IMR-90 (cell line): ENCODE data around the gene KLF2. TPM values are rescaled to one million over a fixed set of nuclear protein-coding genes. Genes with fewer than 3 reads are reported as not detected.

Source experiments
- ATAC-seq: fragments of 200-7000 bp; cut with Tn5 transposase; 2 replicates; pipeline ENCODE4 v1.9.1; 2020; ENCODE audit warnings: low read depth, mild to moderate bottlenecking, moderate library complexity
- BruUV-seq: library from RNA; stranded (reverse); fragments of 400-500 nt; replicated peaks from 2 replicates; lab custom pipeline; 2021; lab: Mats Ljungman, UMichigan
- CTCF ChIA-PET: fragments of 300-600 bp; formaldehyde crosslinking; extraction: SDS; loops from one replicate; lab custom pipeline; 2021; ENCODE audit warnings: antibody characterized with exemption; lab: Yijun Ruan, JAX
- POLR2A ChIA-PET: fragments of 300-600 bp; sonication (Branson Sonifier 250); formaldehyde crosslinking; loops from one replicate; lab custom pipeline; 2022; ENCODE audit warnings: antibody characterized with exemption; ENCODE audit not compliant: unreplicated experiment; lab: Charles Lee
- DNase-seq: peaks from one replicate; pipeline ENCODE4 v3.0.0; 2013
- H2AFZ ChIP-seq: replicated peaks from 2 replicates; pipeline ENCODE3; 2013; ENCODE audit warnings: low read length, mild to moderate bottlenecking; ENCODE audit not compliant: poor library complexity
- H2AK5ac ChIP-seq: 2 replicates; pipeline ENCODE4 v1.6.1; 2013; ENCODE audit warnings: low read depth, low read length, inconsistent platforms
- H2AK9ac ChIP-seq: replicated peaks from 2 replicates; pipeline ENCODE3; 2013; ENCODE audit warnings: mild to moderate bottlenecking, low read depth, low read length, moderate library complexity; ENCODE audit not compliant: poor library complexity
- H2BK120ac ChIP-seq: 2 replicates; pipeline ENCODE4 v1.6.1; 2013; ENCODE audit warnings: low read depth, low read length, inconsistent platforms
- H2BK15ac ChIP-seq: 3 replicates; pipeline ENCODE4 v1.6.1; 2013; ENCODE audit warnings: low read depth, low read length, inconsistent platforms
- H2BK20ac ChIP-seq: 2 replicates; pipeline ENCODE4 v1.6.1; 2013; ENCODE audit warnings: low read depth, mild to moderate bottlenecking, inconsistent platforms, low read length, moderate library complexity
- H2BK5ac ChIP-seq: 2 replicates; pipeline ENCODE4 v1.6.1; 2013; ENCODE audit warnings: mild to moderate bottlenecking, low read depth, low read length, inconsistent platforms; ENCODE audit not compliant: poor library complexity, severe bottlenecking
- H3K14ac ChIP-seq: replicated peaks from 2 replicates; pipeline ENCODE4 v1.6.1; 2013; ENCODE audit warnings: low read depth, low read length, inconsistent platforms
- H3K18ac ChIP-seq: 2 replicates; pipeline ENCODE4 v1.6.1; 2013; ENCODE audit warnings: low read depth, low read length, control low read depth
- H3K23ac ChIP-seq: 2 replicates; pipeline ENCODE4 v1.6.1; 2013; ENCODE audit warnings: low read depth, low read length, inconsistent platforms
- H3K27ac ChIP-seq: 2 replicates; pipeline ENCODE4 v1.5.1; 2013; ENCODE audit warnings: mild to moderate bottlenecking, control low read depth, low read length; ENCODE audit not compliant: insufficient read depth
- H3K27me3 ChIP-seq: 2 replicates; pipeline ENCODE4 v1.6.1; 2013; ENCODE audit warnings: low read length; ENCODE audit not compliant: control insufficient read depth, insufficient read depth
- H3K36me3 ChIP-seq: 2 replicates; pipeline ENCODE4 v1.6.1; 2013; ENCODE audit warnings: low read length, mixed read lengths; ENCODE audit not compliant: control insufficient read depth, insufficient read depth
- H3K4ac ChIP-seq: 2 replicates; pipeline ENCODE4 v1.6.1; 2013; ENCODE audit warnings: low read depth, low read length, inconsistent platforms
- H3K4me1 ChIP-seq: 2 replicates; pipeline ENCODE4 v1.6.1; 2013; ENCODE audit warnings: low read length, mixed read lengths; ENCODE audit not compliant: control insufficient read depth, insufficient read depth
- H3K4me2 ChIP-seq: 2 replicates; pipeline ENCODE4 v1.6.1; 2013; ENCODE audit warnings: low read depth, mild to moderate bottlenecking, control low read depth, low read length, moderate library complexity
- H3K4me3 ChIP-seq: 2 replicates; pipeline ENCODE4 v1.5.1; 2013; ENCODE audit warnings: low read depth, mild to moderate bottlenecking, control low read depth, low read length, moderate library complexity; ENCODE audit not compliant: insufficient read depth
- H3K56ac ChIP-seq: 2 replicates; pipeline ENCODE4 v1.6.1; 2013; ENCODE audit warnings: low read length, inconsistent platforms; ENCODE audit not compliant: insufficient read depth; ENCODE audit errors: extremely low read depth
- H3K79me1 ChIP-seq, 2 experiments: 2 replicates each; pipeline ENCODE4 v1.6.1; 2013; ENCODE audit warnings: low read length in 2 of 2, inconsistent platforms in 1 of 2, low read depth in 1 of 2
- H3K9ac ChIP-seq: 2 replicates; pipeline ENCODE4 v1.6.1; 2013; ENCODE audit warnings: low read depth, low read length, control low read depth
- H3K9me1 ChIP-seq: 2 replicates; pipeline ENCODE4 v1.6.1; 2013; ENCODE audit warnings: low read length, inconsistent platforms; ENCODE audit not compliant: insufficient read depth
- H3K9me3 ChIP-seq: 2 replicates; pipeline ENCODE4 v1.6.1; 2013; ENCODE audit warnings: low read length; ENCODE audit not compliant: control insufficient read depth, insufficient read depth
- H4K20me1 ChIP-seq: 2 replicates; pipeline ENCODE4 v1.6.1; 2013; ENCODE audit warnings: low read length, inconsistent platforms; ENCODE audit not compliant: insufficient read depth
- H4K5ac ChIP-seq: 2 replicates; pipeline ENCODE4 v1.6.1; 2013; ENCODE audit warnings: mild to moderate bottlenecking, low read depth, low read length, control low read depth
- H4K8ac ChIP-seq, 2 experiments: 2 replicates each; pipeline ENCODE4 v1.6.1; 2013; ENCODE audit warnings: low read depth in 2 of 2, low read length in 2 of 2, control low read depth in 1 of 2, inconsistent platforms in 1 of 2
- H4K91ac ChIP-seq: 2 replicates; pipeline ENCODE4 v1.6.1; 2013; ENCODE audit warnings: low read depth, low read length, inconsistent platforms; ENCODE audit not compliant: insufficient read depth
- CTCF ChIP-seq: conservative IDR thresholded peaks from 2 replicates; pipeline ENCODE4 v1.5.1; 2012; ENCODE audit warnings: mild to moderate bottlenecking, low read depth, low read length, improper control_type of control experiment
- MAFK ChIP-seq: IDR thresholded peaks from 2 replicates; pipeline ENCODE4 v1.6.1; 2012; ENCODE audit warnings: low read depth, low read length, improper control_type of control experiment
- MAZ ChIP-seq: IDR thresholded peaks from 2 replicates; pipeline ENCODE4 v1.6.1; 2012; ENCODE audit warnings: low read depth, mild to moderate bottlenecking, low read length, improper control_type of control experiment, moderate library complexity, borderline replicate concordance
- POLR2A ChIP-seq: IDR thresholded peaks from 2 replicates; pipeline ENCODE4 v1.6.1; 2012; ENCODE audit warnings: mild to moderate bottlenecking, low read depth, low read length
- WGBS, 2 experiments: methylation state at CpG; one replicate each; pipeline versions ENCODE4 v1.1.5 to v1.1.7; 2013; ENCODE audit warnings: missing lambda C conversion rate in 2 of 2; ENCODE audit not compliant: insufficient read length in 1 of 2; ENCODE audit errors: extremely low coverage in 2 of 2; 5-methylcytosine and 5-hydroxymethylcytosine counted together
- dilution Hi-C: fragments of 300-500 bp; cut with HindIII; formaldehyde crosslinking; loops from one replicate; pipeline ENCODE4 v1.14.3; 2018; ENCODE audit warnings: low sequenced_read_pairs; ENCODE audit not compliant: unreplicated experiment
- in situ Hi-C: fragments of 300-500 bp; cut with MboI; formaldehyde crosslinking; loops from 3 replicates; pipeline ENCODE4 v1.14.3; 2019; ENCODE audit warnings: low sequenced_read_pairs, inconsistent platforms, mixed read lengths
- intact Hi-C: fragments of 100-400 bp; cut with micrococcal nuclease; formaldehyde crosslinking; loops from 2 replicates; pipeline ENCODE4 v1.10.0; 2022
- polyA plus RNA-seq, 3 experiments: library from polyadenylated mRNA; depleted of rRNA; stranded (reverse); fragments of >200 nt; gene quantifications; 2 replicates each; pipeline ENCODE4 v1.2.3, GENCODE V29; 2012; ENCODE audit warnings: low replicate concordance in 1 of 3
- total RNA-seq: library from RNA; depleted of rRNA; stranded (reverse); fragments of >200 nt; gene quantifications from 2 replicates; pipeline ENCODE4 v1.2.3, GENCODE V29; 2012

KLF2 gene
- total and polyA plus RNA-seq, 2 of the 4 experiments (the other 2 are of a cell fraction), result 1.1 to 34.4 TPM

GRCh38 chr19:16333001-16333586, 8.5 kb downstream of the KLF2 start:
- CTCF ChIA-PET, result no interaction called here
- no peak overlapping the region; the same call in 2 of the 3 replicates for H2BK15ac ChIP-seq
- peaks cover 0 to 2% of the 10 kb centered on the region in 2 experiments; a peak in 3 of 4 replicates for H3K79me1 ChIP-seq
- H3K4me1 ChIP-seq, result peaks cover 9% of the 10 kb centered on the region
- DNase-seq, result no peak
- BruUV-seq, result no TSS peak
- H3K4me3 ChIP-seq, result no peak overlapping the region
- H3K27me3 ChIP-seq, result no peaks in the 10 kb centered on the region
- TF ChIP-seq MAZ (no peak), MAFK (no peak), POLR2A (peak; percentile 86), CTCF (no peak)
- no peak overlapping the region for H3K27ac ChIP-seq
- no peak overlapping the region for H3K4me2 ChIP-seq
- in situ Hi-C loops, result no loop called here
- WGBS, 2 experiments, result 100% methylated on average over 3 of the region's 12 CpGs; no CpG with 5 or more reads in 1 of the 2 experiments
- H2BK5ac ChIP-seq, result no peak overlapping the region
- no peak overlapping the region for H4K5ac ChIP-seq
- no peaks in the 10 kb centered on the region for H3K9me3 ChIP-seq
- H4K20me1 ChIP-seq, result peaks cover 13% of the 10 kb centered on the region
- H2AK5ac ChIP-seq, result peak overlapping the region; percentile 50; the same call in 1 of the 2 replicates
- dilution Hi-C loops, result no loop called here
- H3K9me1 ChIP-seq, result peaks cover 5% of the 10 kb centered on the region; the same call in 1 of the 2 replicates
- no peak for ATAC-seq
- no peaks in the 10 kb centered on the region for H3K36me3 ChIP-seq
- no peak overlapping the region for H3K56ac ChIP-seq
- no peak overlapping the region for H3K14ac ChIP-seq
- no peak overlapping the region for H2AK9ac ChIP-seq
- H2BK20ac ChIP-seq, result no peak overlapping the region
- no peak overlapping the region for H3K9ac ChIP-seq
- POLR2A ChIA-PET, result no interaction called here
- H3K18ac ChIP-seq, result no peak overlapping the region
- no peak overlapping the region for H4K8ac ChIP-seq
- peak overlapping the region; percentile 31; the same call in 1 of the 2 replicates for H4K91ac ChIP-seq
- no peak overlapping the region for H2AFZ ChIP-seq
- intact Hi-C loops, result no loop called here
- H3K23ac ChIP-seq, result no peak overlapping the region
- H2BK120ac ChIP-seq, result peak overlapping the region; percentile 48
- H3K4ac ChIP-seq, result peak overlapping the region; percentile 55; the same call in 1 of the 2 replicates
